Neural cell (in vitro differentiated cells): ENCODE data around the gene DDX25. TPM values are rescaled to one million over a fixed set of nuclear protein-coding genes. Genes with fewer than 3 reads are reported as not detected.

Experiments
- H2AFZ ChIP-seq: fragments of 200-600, 300-800 bp; sonication (generic), shearing (Covaris generic); 2 replicates; pipeline ENCODE4 v1.6.0; 2014; ENCODE audit warnings: low read depth, mild to moderate bottlenecking, antibody characterized with exemption, low read length, moderate library complexity
- H3F3A ChIP-seq: fragments of 200-600 bp; shearing (Covaris generic); 2 replicates; pipeline ENCODE4 v1.6.1; 2016; ENCODE audit warnings: mild to moderate bottlenecking, moderate library complexity, mixed read lengths, antibody characterized with exemption, low read length; ENCODE audit not compliant: insufficient read depth, poor library complexity, severe bottlenecking
- H3K27ac ChIP-seq: fragments of 200-600, 300-800 bp; sonication (generic), shearing (Covaris generic); 2 replicates; pipeline ENCODE4 v1.5.1; 2014; ENCODE audit warnings: mild to moderate bottlenecking, low read length, moderate library complexity
- H3K27me3 ChIP-seq: fragments of 300-800, 200-600 bp; sonication (generic), shearing (Covaris generic); 2 replicates; pipeline ENCODE4 v1.6.0; 2014; ENCODE audit warnings: mild to moderate bottlenecking, low read depth, low read length, moderate library complexity; ENCODE audit not compliant: insufficient read depth
- H3K36me3 ChIP-seq: fragments of 300-800, 200-600 bp; sonication (generic), shearing (Covaris generic); 2 replicates; pipeline ENCODE4 v1.5.1; 2014; ENCODE audit warnings: mild to moderate bottlenecking, antibody characterized with exemption, low read length, moderate library complexity; ENCODE audit not compliant: insufficient read depth
- H3K4me2 ChIP-seq: fragments of 300-800, 200-600 bp; sonication (generic), shearing (Covaris generic); 2 replicates; pipeline ENCODE4 v1.6.0; 2014; ENCODE audit warnings: mild to moderate bottlenecking, low read length
- H3K4me3 ChIP-seq: fragments of 300-800, 200-600 bp; sonication (generic), shearing (Covaris generic); 2 replicates; pipeline ENCODE4 v1.5.1; 2014; ENCODE audit warnings: mild to moderate bottlenecking, low read length, moderate library complexity
- H3K79me2 ChIP-seq: fragments of 200-600 bp; shearing (Covaris generic); replicated peaks from 2 replicates; pipeline ENCODE4 v1.6.0; 2014; ENCODE audit warnings: mild to moderate bottlenecking, low read length, moderate library complexity; ENCODE audit not compliant: insufficient read depth
- H3K9ac ChIP-seq: fragments of 300-800, 200-600 bp; sonication (generic), shearing (Covaris generic); 2 replicates; pipeline ENCODE4 v1.6.1; 2016; ENCODE audit warnings: mild to moderate bottlenecking, low read length, mixed read lengths
- H3K9me2 ChIP-seq: fragments of 200-600 bp; shearing (Covaris generic); 2 replicates; pipeline ENCODE4 v1.6.1; 2016; ENCODE audit warnings: mild to moderate bottlenecking, low read length, mixed read lengths; ENCODE audit not compliant: insufficient read depth
- H3K9me3 ChIP-seq: fragments of 200-600, 300-800 bp; sonication (generic), shearing (Covaris generic); 2 replicates; pipeline ENCODE4 v1.6.1; 2016; ENCODE audit warnings: mild to moderate bottlenecking, mixed run types, low read length, moderate library complexity, mixed read lengths
- H4K20me1 ChIP-seq: fragments of 200-600 bp; shearing (Covaris generic); 2 replicates; pipeline ENCODE4 v1.6.1; 2016; ENCODE audit warnings: mild to moderate bottlenecking, mixed run types; ENCODE audit not compliant: insufficient read depth
- EP300 ChIP-seq: fragments of 450-650 bp; conservative IDR thresholded peaks from 2 replicates; pipeline ENCODE4 v1.6.1; 2014; ENCODE audit warnings: antibody characterized with exemption, mild to moderate bottlenecking, moderate library complexity; ENCODE audit not compliant: poor library complexity, severe bottlenecking
- EZH2 ChIP-seq: fragments of 200-600, 300-800 bp; shearing (Covaris generic), sonication (generic); IDR thresholded peaks from 2 replicates; pipeline ENCODE4 v1.6.1; 2014; ENCODE audit warnings: antibody characterized with exemption, low read length, borderline replicate concordance, mild to moderate bottlenecking; ENCODE audit not compliant: insufficient read depth, poor library complexity, severe bottlenecking
- MXI1 ChIP-seq: fragments of 450-650 bp; conservative IDR thresholded peaks from 2 replicates; pipeline ENCODE4 v1.6.1; 2014; ENCODE audit warnings: antibody characterized with exemption, mild to moderate bottlenecking; ENCODE audit not compliant: poor library complexity, severe bottlenecking
- POLR2AphosphoS5 ChIP-seq: IDR thresholded peaks from 2 replicates; pipeline ENCODE4 v1.6.1; 2012
- RAD21 ChIP-seq: fragments of 450-650 bp; conservative IDR thresholded peaks from 2 replicates; pipeline ENCODE4 v1.6.1; 2014; ENCODE audit warnings: antibody characterized with exemption, mild to moderate bottlenecking, moderate library complexity
- SMC3 ChIP-seq: fragments of 450-650 bp; conservative IDR thresholded peaks from 2 replicates; pipeline ENCODE4 v1.6.1; 2014; ENCODE audit warnings: antibody characterized with exemption, mild to moderate bottlenecking, moderate library complexity; ENCODE audit not compliant: poor library complexity
- TAF1 ChIP-seq: IDR thresholded peaks from 2 replicates; pipeline ENCODE4 v1.6.1; 2012; ENCODE audit warnings: low read depth
- polyA plus RNA-seq: library from polyadenylated mRNA; depleted of rRNA; stranded (reverse); fragments of >200 nt; gene quantifications from 2 replicates; pipeline ENCODE4 v1.2.3, GENCODE V29; 2014
- TF ChIP-seq, protein P1 (sequence below): IDR thresholded peaks from 2 replicates; pipeline ENCODE4 v1.6.1; 2012; ENCODE audit warnings: borderline replicate concordance
- TF ChIP-seq, protein P2 (sequence below): fragments of 450-650 bp; IDR thresholded peaks from 2 replicates; pipeline ENCODE4 v1.5.1; 2014; ENCODE audit warnings: antibody characterized with exemption, mild to moderate bottlenecking, moderate library complexity; ENCODE audit not compliant: poor library complexity, severe bottlenecking

DDX25 gene
- polyA plus RNA-seq, 1 donor from 2014 or later: 66.4 TPM

DNA sequence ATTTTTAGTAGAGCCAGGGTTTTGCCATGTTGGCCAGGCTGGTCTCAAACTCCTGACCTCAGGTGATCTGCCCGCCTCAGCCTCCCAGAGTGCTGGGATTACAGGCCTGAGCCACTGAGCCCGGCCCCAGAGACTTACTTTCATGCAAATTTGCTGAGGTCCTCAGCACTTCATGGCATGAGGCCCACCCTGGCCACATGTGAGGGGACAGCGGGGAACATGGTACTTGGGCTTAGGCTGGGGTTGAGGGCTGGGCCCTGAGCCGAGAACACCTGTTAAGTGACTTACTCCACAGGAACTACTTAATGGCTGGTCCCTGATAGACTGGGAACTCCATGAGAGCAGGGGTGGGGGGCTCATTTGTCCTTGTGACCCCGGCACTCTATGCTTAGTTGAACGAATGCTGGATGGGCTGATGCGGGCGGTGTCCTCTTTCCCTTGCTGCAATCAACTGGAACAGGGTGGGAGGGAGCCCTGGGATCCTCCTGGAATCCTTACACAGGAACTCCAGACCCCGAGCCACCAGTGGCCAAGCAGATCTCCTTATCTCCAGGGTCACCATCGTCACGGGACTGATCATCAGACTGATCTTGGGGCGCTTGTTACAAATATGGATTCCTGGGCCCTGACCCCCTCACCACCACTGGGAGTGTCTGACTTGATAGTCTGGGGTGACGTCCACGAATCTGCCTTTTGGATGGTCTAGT is 42.6 kb downstream of the DDX25 start:
- no peak overlapping the region for H3K9ac ChIP-seq
- H3K9me2 ChIP-seq: no peaks in the 10 kb centered on the region
- H3K36me3 ChIP-seq: no peaks in the 10 kb centered on the region
- no peaks in the 10 kb centered on the region for H4K20me1 ChIP-seq
- no peak overlapping the region for H2AFZ ChIP-seq
- no peaks in the 10 kb centered on the region for H3F3A ChIP-seq
- no peak overlapping the region for H3K4me2 ChIP-seq
- no peak overlapping the region for H3K27ac ChIP-seq
- no peaks in the 10 kb centered on the region for H3K79me2 ChIP-seq
- H3K9me3 ChIP-seq: no peaks in the 10 kb centered on the region
- no peaks in the 10 kb centered on the region for H3K27me3 ChIP-seq
- TF ChIP-seq TAF1: no peak
- no peak for TF ChIP-seq POLR2AphosphoS5
- no peak for TF ChIP-seq RAD21
- TF ChIP-seq, protein P1, sequence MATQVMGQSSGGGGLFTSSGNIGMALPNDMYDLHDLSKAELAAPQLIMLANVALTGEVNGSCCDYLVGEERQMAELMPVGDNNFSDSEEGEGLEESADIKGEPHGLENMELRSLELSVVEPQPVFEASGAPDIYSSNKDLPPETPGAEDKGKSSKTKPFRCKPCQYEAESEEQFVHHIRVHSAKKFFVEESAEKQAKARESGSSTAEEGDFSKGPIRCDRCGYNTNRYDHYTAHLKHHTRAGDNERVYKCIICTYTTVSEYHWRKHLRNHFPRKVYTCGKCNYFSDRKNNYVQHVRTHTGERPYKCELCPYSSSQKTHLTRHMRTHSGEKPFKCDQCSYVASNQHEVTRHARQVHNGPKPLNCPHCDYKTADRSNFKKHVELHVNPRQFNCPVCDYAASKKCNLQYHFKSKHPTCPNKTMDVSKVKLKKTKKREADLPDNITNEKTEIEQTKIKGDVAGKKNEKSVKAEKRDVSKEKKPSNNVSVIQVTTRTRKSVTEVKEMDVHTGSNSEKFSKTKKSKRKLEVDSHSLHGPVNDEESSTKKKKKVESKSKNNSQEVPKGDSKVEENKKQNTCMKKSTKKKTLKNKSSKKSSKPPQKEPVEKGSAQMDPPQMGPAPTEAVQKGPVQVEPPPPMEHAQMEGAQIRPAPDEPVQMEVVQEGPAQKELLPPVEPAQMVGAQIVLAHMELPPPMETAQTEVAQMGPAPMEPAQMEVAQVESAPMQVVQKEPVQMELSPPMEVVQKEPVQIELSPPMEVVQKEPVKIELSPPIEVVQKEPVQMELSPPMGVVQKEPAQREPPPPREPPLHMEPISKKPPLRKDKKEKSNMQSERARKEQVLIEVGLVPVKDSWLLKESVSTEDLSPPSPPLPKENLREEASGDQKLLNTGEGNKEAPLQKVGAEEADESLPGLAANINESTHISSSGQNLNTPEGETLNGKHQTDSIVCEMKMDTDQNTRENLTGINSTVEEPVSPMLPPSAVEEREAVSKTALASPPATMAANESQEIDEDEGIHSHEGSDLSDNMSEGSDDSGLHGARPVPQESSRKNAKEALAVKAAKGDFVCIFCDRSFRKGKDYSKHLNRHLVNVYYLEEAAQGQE: no peak
- no peak for TF ChIP-seq SMC3
- no peak overlapping the region for H3K4me3 ChIP-seq

DNA sequence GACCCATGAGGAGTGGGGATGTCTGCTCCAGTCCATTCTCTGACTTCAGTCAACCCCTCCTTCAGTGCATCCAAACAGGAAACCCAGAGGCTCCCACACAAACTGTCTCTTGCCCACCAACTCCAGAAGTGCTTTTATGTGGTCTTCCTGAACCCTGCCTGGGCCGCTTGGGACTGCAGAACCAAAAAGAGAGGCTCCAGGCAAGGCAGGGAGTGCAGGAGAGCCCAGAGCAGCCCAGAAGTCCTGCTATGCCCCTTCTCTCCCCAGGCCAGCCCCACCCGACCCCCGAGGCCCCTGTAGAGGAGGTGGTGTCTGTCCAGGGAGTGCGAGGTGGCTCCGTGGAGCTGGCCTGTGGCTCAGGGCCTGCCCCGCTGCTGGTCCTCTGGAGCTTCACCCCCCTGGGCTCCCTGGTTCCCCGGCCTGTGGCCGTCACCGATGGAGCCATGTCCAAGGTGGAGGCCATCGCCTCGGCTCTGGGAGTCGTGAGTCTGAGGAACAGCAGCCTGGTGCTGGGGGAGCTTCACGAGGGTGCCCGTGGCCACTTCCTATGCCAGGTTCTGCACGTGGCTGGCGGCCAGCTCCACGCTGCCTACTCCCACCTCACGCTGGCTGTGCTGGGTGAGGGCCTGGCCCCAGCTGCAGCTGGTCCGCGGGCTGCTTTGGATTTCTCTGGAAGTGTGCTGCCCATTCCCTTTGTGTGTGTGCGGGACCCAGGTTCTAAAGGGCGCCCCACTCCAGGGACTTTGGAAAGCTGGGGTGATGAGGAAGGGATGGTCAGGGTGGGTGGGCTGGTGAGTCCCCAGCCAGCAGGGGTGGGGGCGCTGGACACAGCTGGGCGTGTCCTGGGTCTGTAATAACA is 43.3 kb downstream of the DDX25 start:
- Histone ChIP-seq H3K4me2 (no peak overlapping the region), H3K27ac (no peak overlapping the region), H3K9me3 (no peaks in the 10 kb centered on the region), H3K4me3 (no peak overlapping the region), H3F3A (no peaks in the 10 kb centered on the region), H3K27me3 (no peaks in the 10 kb centered on the region), H3K36me3 (no peaks in the 10 kb centered on the region), H2AFZ (no peak overlapping the region), H3K9ac (no peak overlapping the region), H3K79me2 (no peaks in the 10 kb centered on the region), H3K9me2 (no peaks in the 10 kb centered on the region), H4K20me1 (no peaks in the 10 kb centered on the region)
- no peak for TF ChIP-seq MXI1
- no peak for TF ChIP-seq TAF1
- TF ChIP-seq, protein P1: no peak
- no peak for TF ChIP-seq EP300
- TF ChIP-seq SMC3: no peak
- no peak for TF ChIP-seq RAD21
- TF ChIP-seq POLR2AphosphoS5: no peak
- no peak for TF ChIP-seq EZH2
- TF ChIP-seq, protein P2, sequence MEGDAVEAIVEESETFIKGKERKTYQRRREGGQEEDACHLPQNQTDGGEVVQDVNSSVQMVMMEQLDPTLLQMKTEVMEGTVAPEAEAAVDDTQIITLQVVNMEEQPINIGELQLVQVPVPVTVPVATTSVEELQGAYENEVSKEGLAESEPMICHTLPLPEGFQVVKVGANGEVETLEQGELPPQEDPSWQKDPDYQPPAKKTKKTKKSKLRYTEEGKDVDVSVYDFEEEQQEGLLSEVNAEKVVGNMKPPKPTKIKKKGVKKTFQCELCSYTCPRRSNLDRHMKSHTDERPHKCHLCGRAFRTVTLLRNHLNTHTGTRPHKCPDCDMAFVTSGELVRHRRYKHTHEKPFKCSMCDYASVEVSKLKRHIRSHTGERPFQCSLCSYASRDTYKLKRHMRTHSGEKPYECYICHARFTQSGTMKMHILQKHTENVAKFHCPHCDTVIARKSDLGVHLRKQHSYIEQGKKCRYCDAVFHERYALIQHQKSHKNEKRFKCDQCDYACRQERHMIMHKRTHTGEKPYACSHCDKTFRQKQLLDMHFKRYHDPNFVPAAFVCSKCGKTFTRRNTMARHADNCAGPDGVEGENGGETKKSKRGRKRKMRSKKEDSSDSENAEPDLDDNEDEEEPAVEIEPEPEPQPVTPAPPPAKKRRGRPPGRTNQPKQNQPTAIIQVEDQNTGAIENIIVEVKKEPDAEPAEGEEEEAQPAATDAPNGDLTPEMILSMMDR: no peak
